Panc1 (cell line): ENCODE measurements around the gene CNPY4.

Experiments used
- POLR2AphosphoS5 ChIP-seq: IDR thresholded peaks from 2 replicates; pipeline ENCODE4 v1.6.1; 2012; ENCODE audit warnings: mild to moderate bottlenecking, low read depth, low read length, moderate library complexity
- TCF7L2 ChIP-seq: IDR thresholded peaks from 2 replicates; pipeline ENCODE4 v1.6.1; 2011; ENCODE audit warnings: mild to moderate bottlenecking, low read depth, low read length, inconsistent platforms
- TF ChIP-seq, protein P1 (sequence below): fragments of 450-650 bp; IDR thresholded peaks from 2 replicates; pipeline ENCODE4 v1.5.1; 2017; ENCODE audit warnings: mild to moderate bottlenecking
- TF ChIP-seq, protein P2 (sequence below), 2 experiments: IDR thresholded peaks; 2 replicates each; pipeline ENCODE4 v1.6.1; 2011 to 2012; ENCODE audit warnings: low read depth in 2 of 2, control low read depth in 1 of 2, low read length in 1 of 2, mild to moderate bottlenecking in 1 of 2, moderate library complexity in 1 of 2; ENCODE audit not compliant: insufficient read depth in 1 of 2

DNA sequence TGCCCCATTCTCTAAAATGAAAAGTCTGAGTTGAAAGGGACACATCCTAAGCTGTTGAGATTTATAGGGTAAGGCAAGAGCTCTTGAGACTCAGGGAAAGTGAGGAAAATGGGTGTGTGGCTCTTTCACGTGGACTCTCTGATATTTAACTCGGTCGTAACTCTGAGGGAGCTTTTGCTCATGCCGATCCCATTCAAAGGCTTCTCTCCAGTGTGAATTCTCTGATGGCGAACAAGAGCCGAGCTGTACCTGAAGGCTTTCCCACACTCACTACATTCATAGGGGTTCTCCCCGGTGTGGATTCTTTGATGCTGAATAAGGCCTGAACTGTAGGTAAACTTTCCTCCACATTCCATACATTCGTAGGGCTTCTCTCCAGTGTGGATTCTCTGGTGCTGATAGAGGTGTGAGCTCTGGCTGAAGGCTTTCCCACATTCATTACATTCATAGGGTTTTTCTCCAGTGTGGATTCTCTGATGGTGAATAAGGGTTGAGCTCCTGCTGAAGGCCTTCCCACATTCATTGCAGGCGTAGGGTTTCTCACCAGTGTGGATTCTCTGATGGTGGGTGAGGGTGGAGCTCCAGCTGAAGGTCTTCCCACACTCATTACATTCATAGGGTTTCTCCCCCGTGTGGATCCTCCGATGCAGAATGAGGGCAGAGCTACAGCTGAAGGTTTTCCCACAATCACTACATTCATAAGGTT lies 48.3 kb upstream of the CNPY4 start:
- TF ChIP-seq, protein P1, sequence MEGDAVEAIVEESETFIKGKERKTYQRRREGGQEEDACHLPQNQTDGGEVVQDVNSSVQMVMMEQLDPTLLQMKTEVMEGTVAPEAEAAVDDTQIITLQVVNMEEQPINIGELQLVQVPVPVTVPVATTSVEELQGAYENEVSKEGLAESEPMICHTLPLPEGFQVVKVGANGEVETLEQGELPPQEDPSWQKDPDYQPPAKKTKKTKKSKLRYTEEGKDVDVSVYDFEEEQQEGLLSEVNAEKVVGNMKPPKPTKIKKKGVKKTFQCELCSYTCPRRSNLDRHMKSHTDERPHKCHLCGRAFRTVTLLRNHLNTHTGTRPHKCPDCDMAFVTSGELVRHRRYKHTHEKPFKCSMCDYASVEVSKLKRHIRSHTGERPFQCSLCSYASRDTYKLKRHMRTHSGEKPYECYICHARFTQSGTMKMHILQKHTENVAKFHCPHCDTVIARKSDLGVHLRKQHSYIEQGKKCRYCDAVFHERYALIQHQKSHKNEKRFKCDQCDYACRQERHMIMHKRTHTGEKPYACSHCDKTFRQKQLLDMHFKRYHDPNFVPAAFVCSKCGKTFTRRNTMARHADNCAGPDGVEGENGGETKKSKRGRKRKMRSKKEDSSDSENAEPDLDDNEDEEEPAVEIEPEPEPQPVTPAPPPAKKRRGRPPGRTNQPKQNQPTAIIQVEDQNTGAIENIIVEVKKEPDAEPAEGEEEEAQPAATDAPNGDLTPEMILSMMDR: no peak
- no peak; the same call in 1 of the 2 replicates for TF ChIP-seq POLR2AphosphoS5
- TF ChIP-seq, protein P2, sequence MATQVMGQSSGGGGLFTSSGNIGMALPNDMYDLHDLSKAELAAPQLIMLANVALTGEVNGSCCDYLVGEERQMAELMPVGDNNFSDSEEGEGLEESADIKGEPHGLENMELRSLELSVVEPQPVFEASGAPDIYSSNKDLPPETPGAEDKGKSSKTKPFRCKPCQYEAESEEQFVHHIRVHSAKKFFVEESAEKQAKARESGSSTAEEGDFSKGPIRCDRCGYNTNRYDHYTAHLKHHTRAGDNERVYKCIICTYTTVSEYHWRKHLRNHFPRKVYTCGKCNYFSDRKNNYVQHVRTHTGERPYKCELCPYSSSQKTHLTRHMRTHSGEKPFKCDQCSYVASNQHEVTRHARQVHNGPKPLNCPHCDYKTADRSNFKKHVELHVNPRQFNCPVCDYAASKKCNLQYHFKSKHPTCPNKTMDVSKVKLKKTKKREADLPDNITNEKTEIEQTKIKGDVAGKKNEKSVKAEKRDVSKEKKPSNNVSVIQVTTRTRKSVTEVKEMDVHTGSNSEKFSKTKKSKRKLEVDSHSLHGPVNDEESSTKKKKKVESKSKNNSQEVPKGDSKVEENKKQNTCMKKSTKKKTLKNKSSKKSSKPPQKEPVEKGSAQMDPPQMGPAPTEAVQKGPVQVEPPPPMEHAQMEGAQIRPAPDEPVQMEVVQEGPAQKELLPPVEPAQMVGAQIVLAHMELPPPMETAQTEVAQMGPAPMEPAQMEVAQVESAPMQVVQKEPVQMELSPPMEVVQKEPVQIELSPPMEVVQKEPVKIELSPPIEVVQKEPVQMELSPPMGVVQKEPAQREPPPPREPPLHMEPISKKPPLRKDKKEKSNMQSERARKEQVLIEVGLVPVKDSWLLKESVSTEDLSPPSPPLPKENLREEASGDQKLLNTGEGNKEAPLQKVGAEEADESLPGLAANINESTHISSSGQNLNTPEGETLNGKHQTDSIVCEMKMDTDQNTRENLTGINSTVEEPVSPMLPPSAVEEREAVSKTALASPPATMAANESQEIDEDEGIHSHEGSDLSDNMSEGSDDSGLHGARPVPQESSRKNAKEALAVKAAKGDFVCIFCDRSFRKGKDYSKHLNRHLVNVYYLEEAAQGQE (IDR thresholded peaks at IDR 0.05; ENCODE audit: insufficient read depth in 1 of 2, low read depth in 2 of 2, low read length in 1 of 2): no peak
- no peak for TF ChIP-seq TCF7L2
